Mesendoderm (in vitro differentiated cells): ENCODE data around the gene EYS.

ENCODE experiments used
- DNase-seq: peaks from one replicate; pipeline ENCODE4 v3.0.0; 2013
- H2AK5ac ChIP-seq: 2 replicates; pipeline ENCODE4 v1.6.1; 2013; ENCODE audit warnings: low read length, inconsistent platforms
- H2BK120ac ChIP-seq: 2 replicates; pipeline ENCODE4 v1.6.1; 2013; ENCODE audit warnings: low read depth, mild to moderate bottlenecking, low read length, moderate library complexity, mixed read lengths
- H2BK15ac ChIP-seq: replicated peaks from 2 replicates; pipeline ENCODE4 v1.6.1; 2013; ENCODE audit warnings: low read depth, mild to moderate bottlenecking, moderate library complexity
- H2BK5ac ChIP-seq: 2 replicates; pipeline ENCODE4 v1.6.1; 2013; ENCODE audit warnings: low read length, inconsistent platforms
- H3K18ac ChIP-seq: 2 replicates; pipeline ENCODE4 v1.6.1; 2013; ENCODE audit warnings: mild to moderate bottlenecking, low read length, mixed read lengths
- H3K23ac ChIP-seq: one replicate; pipeline ENCODE4 v1.6.1; 2013; ENCODE audit warnings: low read length
- H3K27ac ChIP-seq: 2 replicates; pipeline ENCODE4 v1.5.1; 2013; ENCODE audit warnings: low read depth, mild to moderate bottlenecking, inconsistent platforms, low read length, moderate library complexity
- H3K27me3 ChIP-seq: 2 replicates; pipeline ENCODE4 v1.6.1; 2013; ENCODE audit warnings: low read length, control low read depth, mild to moderate bottlenecking, inconsistent platforms; ENCODE audit not compliant: insufficient read depth, poor library complexity
- H3K36me3 ChIP-seq: 2 replicates; pipeline ENCODE4 v1.6.1; 2013; ENCODE audit warnings: low read length, inconsistent platforms; ENCODE audit not compliant: control insufficient read depth, insufficient read depth
- H3K4ac ChIP-seq: one replicate; pipeline ENCODE4 v1.6.1; 2013; ENCODE audit warnings: low read depth, mild to moderate bottlenecking, low read length, moderate library complexity
- H3K4me1 ChIP-seq: 2 replicates; pipeline ENCODE4 v1.6.1; 2013; ENCODE audit warnings: low read depth, low read length, inconsistent platforms; ENCODE audit not compliant: control insufficient read depth
- H3K4me2 ChIP-seq: 2 replicates; pipeline ENCODE4 v1.6.1; 2013; ENCODE audit warnings: low read length
- H3K4me3 ChIP-seq: 2 replicates; pipeline ENCODE4 v1.5.1; 2013; ENCODE audit warnings: mild to moderate bottlenecking, low read length
- H3K56ac ChIP-seq: one replicate; pipeline ENCODE4 v1.6.1; 2013; ENCODE audit warnings: low read length
- H3K79me1 ChIP-seq: 2 replicates; pipeline ENCODE4 v1.6.1; 2013; ENCODE audit warnings: low read length, inconsistent platforms
- H3K79me2 ChIP-seq: 2 replicates; pipeline ENCODE4 v1.6.1; 2013; ENCODE audit warnings: mild to moderate bottlenecking, low read length; ENCODE audit not compliant: control insufficient read depth, insufficient read depth
- H3K9ac ChIP-seq: 2 replicates; pipeline ENCODE4 v1.6.1; 2013; ENCODE audit warnings: low read length, inconsistent platforms
- H4K5ac ChIP-seq: one replicate; pipeline ENCODE4 v1.6.1; 2013; ENCODE audit warnings: low read length
- H4K8ac ChIP-seq: one replicate; pipeline ENCODE4 v1.6.1; 2013; ENCODE audit warnings: low read depth, mild to moderate bottlenecking, control low read depth, low read length, moderate library complexity
- WGBS: extraction: QIAGEN DNeasy Blood & Tissue Kit; methylation state at CpG from one replicate; pipeline ENCODE4 v1.1.7; 2013; ENCODE audit warnings: low lambda C conversion rate, missing lambda C conversion rate; ENCODE audit not compliant: insufficient coverage; ENCODE audit errors: extremely low coverage; 5-methylcytosine and 5-hydroxymethylcytosine counted together

EYS gene

DNA sequence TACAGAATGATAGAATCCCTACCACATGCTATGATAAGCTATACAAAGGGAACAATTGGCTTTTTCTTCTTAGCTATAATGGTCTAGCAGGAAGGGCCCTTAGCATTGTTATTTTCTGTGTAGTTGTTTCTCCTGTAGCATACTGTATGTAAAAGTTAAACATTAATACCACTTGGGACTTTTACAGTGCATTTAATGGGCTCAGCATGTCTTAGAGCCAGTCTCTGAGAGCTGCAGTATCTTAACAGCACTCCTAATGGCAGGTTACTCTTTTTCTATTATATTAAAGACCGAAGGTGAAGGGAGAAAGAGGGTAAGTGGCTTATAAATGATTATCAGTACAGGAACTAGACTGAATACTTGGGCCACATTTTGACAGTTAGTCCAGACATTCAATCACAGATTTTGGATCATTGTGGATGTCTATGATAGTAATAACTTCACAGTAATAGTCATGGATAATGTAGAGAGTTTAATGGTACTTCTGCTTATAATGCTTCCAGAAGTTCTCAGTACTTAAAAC is 1780.7 kb downstream of the EYS start:
- H3K56ac ChIP-seq = no peak overlapping the region
- no peak overlapping the region for H4K8ac ChIP-seq
- no peak overlapping the region for H2BK15ac ChIP-seq
- no peaks in the 10 kb centered on the region for H3K27me3 ChIP-seq
- no peak overlapping the region for H3K27ac ChIP-seq
- no peak for DNase-seq
- no peaks in the 10 kb centered on the region for H3K79me2 ChIP-seq
- no peak overlapping the region for H3K4ac ChIP-seq
- no peak overlapping the region for H3K23ac ChIP-seq
- no peak overlapping the region for H2BK120ac ChIP-seq
- H2BK5ac ChIP-seq = no peak overlapping the region
- H3K36me3 ChIP-seq = no peaks in the 10 kb centered on the region
- H3K4me1 ChIP-seq = no peaks in the 10 kb centered on the region
- H2AK5ac ChIP-seq = no peak overlapping the region
- no peaks in the 10 kb centered on the region for H3K79me1 ChIP-seq
- H3K18ac ChIP-seq = no peak overlapping the region
- H3K4me3 ChIP-seq = no peak overlapping the region
- no CpG with 5 or more reads among the region's 1 CpG for WGBS
- no peak overlapping the region for H4K5ac ChIP-seq
- H3K9ac ChIP-seq = no peak overlapping the region
- no peak overlapping the region for H3K4me2 ChIP-seq

DNA sequence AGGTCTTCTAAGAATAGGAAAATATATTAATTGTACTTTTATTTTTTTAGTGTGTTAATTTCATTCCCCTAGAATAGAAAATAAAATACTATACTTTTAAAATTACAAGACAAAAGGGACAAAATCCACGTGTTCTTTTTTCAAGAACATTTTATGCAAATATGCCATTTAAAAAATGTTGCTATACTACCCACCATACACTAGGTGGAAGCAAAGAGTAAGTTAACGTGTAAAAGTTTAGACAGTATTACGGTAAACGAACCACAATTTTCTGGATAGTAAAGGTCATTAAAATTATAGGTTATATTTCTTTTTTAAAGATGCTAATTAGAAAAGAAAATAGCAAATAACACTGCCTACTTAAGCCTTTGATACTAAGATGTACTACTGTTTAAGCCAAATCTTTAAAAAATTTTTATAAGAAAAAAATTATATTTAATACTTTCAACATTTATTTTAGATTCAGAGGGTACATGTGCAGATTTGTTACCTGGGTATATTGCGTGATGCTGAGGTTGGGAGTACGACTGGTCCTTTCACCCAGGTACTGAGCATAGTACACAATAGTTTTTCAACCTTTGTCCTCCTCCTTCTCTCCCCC is 1783.8 kb downstream of the EYS start:
- Histone ChIP-seq H3K18ac (no peak overlapping the region), H2AK5ac (no peak overlapping the region), H3K4me1 (no peaks in the 10 kb centered on the region), H2BK120ac (no peak overlapping the region), H4K5ac (no peak overlapping the region), H3K79me1 (no peaks in the 10 kb centered on the region), H3K36me3 (no peaks in the 10 kb centered on the region), H3K4me3 (no peak overlapping the region), H3K4me2 (no peak overlapping the region), H3K23ac (no peak overlapping the region), H3K27ac (no peak overlapping the region), H3K4ac (no peak overlapping the region), H2BK15ac (no peak overlapping the region), H2BK5ac (no peak overlapping the region), H3K56ac (no peak overlapping the region), H3K79me2 (no peaks in the 10 kb centered on the region), H4K8ac (no peak overlapping the region), H3K27me3 (no peaks in the 10 kb centered on the region), H3K9ac (no peak overlapping the region)
- no CpG with 5 or more reads among the region's 6 CpGs for WGBS
- DNase-seq = peak; percentile 25

GRCh38 chr6:63919556-63920110 is 1787.4 kb downstream of the EYS start:
- Histone ChIP-seq H3K23ac (no peak overlapping the region), H3K9ac (no peak overlapping the region), H3K27me3 (no peaks in the 10 kb centered on the region), H3K79me2 (no peaks in the 10 kb centered on the region), H2AK5ac (no peak overlapping the region), H2BK120ac (no peak overlapping the region), H4K5ac (no peak overlapping the region), H3K4me1 (no peaks in the 10 kb centered on the region), H4K8ac (no peak overlapping the region), H3K56ac (no peak overlapping the region), H3K18ac (no peak overlapping the region), H3K4ac (no peak overlapping the region), H2BK5ac (no peak overlapping the region), H3K79me1 (no peaks in the 10 kb centered on the region), H3K27ac (no peak overlapping the region), H3K36me3 (no peaks in the 10 kb centered on the region), H3K4me3 (no peak overlapping the region), H2BK15ac (no peak overlapping the region), H3K4me2 (no peak overlapping the region)
- WGBS = no CpG with 5 or more reads among the region's 7 CpGs
- no peak for DNase-seq

- Histone ChIP-seq H3K79me2 (no peaks in the 10 kb centered on the region), H3K4me3 (no peak overlapping the region), H3K23ac (no peak overlapping the region), H4K8ac (no peak overlapping the region), H3K4me1 (no peaks in the 10 kb centered on the region), H3K36me3 (no peaks in the 10 kb centered on the region), H3K4me2 (no peak overlapping the region), H2BK5ac (no peak overlapping the region), H3K79me1 (no peaks in the 10 kb centered on the region), H3K27me3 (no peaks in the 10 kb centered on the region), H3K56ac (no peak overlapping the region), H3K4ac (no peak overlapping the region), H2BK120ac (no peak overlapping the region), H3K27ac (no peak overlapping the region), H4K5ac (no peak overlapping the region), H2AK5ac (no peak overlapping the region), H3K9ac (no peak overlapping the region), H3K18ac (no peak overlapping the region), H2BK15ac (no peak overlapping the region)
- no CpG with 5 or more reads among the region's 1 CpG for whole genome bisulfite sequencing
- no peak for DNase-seq
These were observed 1794.1 kb downstream of the EYS start for GRCh38 chr6:63912887-63913286.

- no peak overlapping the region for H3K9ac ChIP-seq
- no peak overlapping the region for H2BK15ac ChIP-seq
- H3K36me3 ChIP-seq = no peaks in the 10 kb centered on the region
- no peak overlapping the region for H3K4me3 ChIP-seq
- no peak overlapping the region for H3K23ac ChIP-seq
- no peaks in the 10 kb centered on the region for H3K79me1 ChIP-seq
- no peak overlapping the region for H2BK5ac ChIP-seq
- no peak overlapping the region for H3K27ac ChIP-seq
- no peak overlapping the region for H3K4me2 ChIP-seq
- no peaks in the 10 kb centered on the region for H3K4me1 ChIP-seq
- no peak overlapping the region for H2AK5ac ChIP-seq
- no peak overlapping the region for H3K4ac ChIP-seq
- no peak overlapping the region for H2BK120ac ChIP-seq
- no peaks in the 10 kb centered on the region for H3K27me3 ChIP-seq
- H3K56ac ChIP-seq = no peak overlapping the region
- WGBS = no CpG with 5 or more reads among the region's 2 CpGs
- H3K79me2 ChIP-seq = no peaks in the 10 kb centered on the region
- H4K5ac ChIP-seq = no peak overlapping the region
- DNase-seq = no peak
- H4K8ac ChIP-seq = no peak overlapping the region
- H3K18ac ChIP-seq = no peak overlapping the region
These were observed 1796.0 kb downstream of the EYS start for GRCh38 chr6:63910863-63911551.
